HEK293 (cell line): ENCODE data around the gene ATXN2.

ENCODE experiments used
- CTCF ChIP-seq: fragments of 450-650 bp; formaldehyde crosslinking; IDR thresholded peaks from 2 replicates; pipeline ENCODE4 v1.5.1; 2016; ENCODE audit warnings: missing biosample characterization, missing genetic modification characterization
- REST ChIP-seq: fragments of 450-650 bp; formaldehyde crosslinking; IDR thresholded peaks from 2 replicates; pipeline ENCODE4 v1.5.1; 2016; ENCODE audit warnings: missing biosample characterization, missing genetic modification characterization
- YY2 ChIP-seq: fragments of 450-650 bp; formaldehyde crosslinking; IDR thresholded peaks from 2 replicates; pipeline ENCODE4 v1.5.1; 2016; ENCODE audit warnings: missing biosample characterization, missing genetic modification characterization
- ZFP3 ChIP-seq: fragments of 450-650 bp; formaldehyde crosslinking; IDR thresholded peaks from 2 replicates; pipeline ENCODE4 v1.5.1; 2016; ENCODE audit warnings: low read depth, missing biosample characterization, missing genetic modification characterization
- ZNF324 ChIP-seq: fragments of 450-650 bp; formaldehyde crosslinking; IDR thresholded peaks from 2 replicates; pipeline ENCODE4 v1.5.1; 2016; ENCODE audit warnings: missing biosample characterization, missing genetic modification characterization
- ZNF510 ChIP-seq: fragments of 450-650 bp; formaldehyde crosslinking; IDR thresholded peaks from 2 replicates; pipeline ENCODE4 v1.5.1; 2018; ENCODE audit warnings: mild to moderate bottlenecking, missing genetic modification characterization, missing biosample characterization; ENCODE audit not compliant: insufficient replicate concordance
- ZNF600 ChIP-seq: fragments of 450-650 bp; formaldehyde crosslinking; IDR thresholded peaks from 2 replicates; pipeline ENCODE4 v1.5.1; 2016; ENCODE audit warnings: missing biosample characterization, missing genetic modification characterization

GRCh38 chr12:111405859-111406473, 193.1 kb downstream of the ATXN2 start, which contains the start of gene SH2B3:
- TF ChIP-seq ZNF324 (tag by site-specific recombination) (no peak), ZNF600 (tag by site-specific recombination) (no peak), ZFP3 (tag by site-specific recombination) (no peak), CTCF (no peak), ZNF510 (tag by site-specific recombination) (no peak), REST (no peak; the same call in 1 of the 2 replicates), YY2 (tag by site-specific recombination) (no peak)
